Duodenal mucosa (tissue), 2 donors: Measurements from ENCODE around the gene CTBP2.
"Not testable (repeated sequence)": the region's sequence is repeated elsewhere in the genome, so short reads cannot be mapped to it uniquely, and the experiment has no call there.

Experiments
- H3K27ac ChIP-seq: one replicate; pipeline ENCODE4 v1.7.0; 2013; ENCODE audit warnings: low read depth, low read length
- H3K27me3 ChIP-seq, 2 donors: one replicate each; pipeline ENCODE4 v1.7.0; 2013; ENCODE audit warnings: low read length in 2 of 2, control low read depth in 1 of 2; ENCODE audit not compliant: insufficient read depth in 2 of 2, control insufficient read depth in 1 of 2
- H3K36me3 ChIP-seq, 2 donors: one replicate each; pipeline ENCODE4 v1.7.0; 2013; ENCODE audit warnings: low read length in 2 of 2, control low read depth in 1 of 2; ENCODE audit not compliant: insufficient read depth in 2 of 2, control insufficient read depth in 1 of 2
- H3K4me1 ChIP-seq, 2 donors: one replicate each; pipeline ENCODE4 v1.7.0; 2013; ENCODE audit warnings: low read length in 2 of 2, control low read depth in 1 of 2; ENCODE audit not compliant: insufficient read depth in 2 of 2, control insufficient read depth in 1 of 2
- H3K4me3 ChIP-seq, 2 donors: one replicate each; pipeline ENCODE4 v1.7.0; 2013; ENCODE audit warnings: low read length in 2 of 2, low read depth in 1 of 2
- H3K9ac ChIP-seq, 2 donors: one replicate each; pipeline ENCODE4 v1.7.0; 2013; ENCODE audit warnings: low read length in 2 of 2, low read depth in 1 of 2
- H3K9me3 ChIP-seq, 2 donors: one replicate each; pipeline ENCODE4 v1.7.0; 2013; ENCODE audit warnings: low read length in 2 of 2, control low read depth in 1 of 2; ENCODE audit not compliant: control insufficient read depth in 1 of 2

The CTBP2 gene

DNA sequence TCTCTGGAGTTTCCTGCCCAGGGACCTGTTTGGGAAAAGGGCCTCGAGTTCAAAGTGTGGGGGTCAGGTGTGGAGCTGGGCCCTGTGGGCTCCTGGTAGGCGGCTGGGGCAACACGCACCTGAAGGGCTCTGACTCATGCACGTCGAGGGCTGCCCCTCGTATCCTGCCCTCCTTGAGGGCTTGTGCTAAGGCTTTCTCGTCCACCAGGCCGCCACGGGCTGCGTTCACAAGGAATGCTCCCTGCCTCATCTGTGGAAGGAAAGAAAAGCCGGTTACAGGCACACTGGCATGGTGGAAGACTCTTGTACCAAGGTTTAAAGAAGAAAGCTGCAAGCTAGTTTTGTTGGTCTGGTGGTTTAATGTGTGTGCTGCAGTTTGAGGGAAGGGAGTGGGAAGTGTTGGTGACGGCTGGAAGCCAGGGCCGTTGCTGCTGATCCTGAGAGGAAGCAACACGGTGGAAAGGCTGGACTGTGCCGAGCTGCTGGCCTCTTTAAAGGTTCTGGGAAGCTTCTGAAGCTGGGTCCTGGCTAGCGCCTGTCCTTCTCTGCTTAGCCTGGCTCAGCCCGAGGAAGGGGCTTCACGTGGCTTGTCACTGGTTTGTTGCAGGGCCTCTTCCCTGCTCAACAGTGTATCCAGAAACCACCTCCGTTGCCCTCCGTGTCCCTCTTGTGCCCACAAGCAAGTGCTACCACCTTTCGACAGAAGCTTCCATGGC lies 166.5 kb downstream of the CTBP2 start:
- no peak overlapping the region for H3K27ac ChIP-seq
- peaks cover 32 to 88% of the 10 kb centered on the region in 2 donors for H3K36me3 ChIP-seq
- no peaks in the 10 kb centered on the region for H3K9me3 ChIP-seq
- no peaks in the 10 kb centered on the region for H3K27me3 ChIP-seq
- H3K9ac ChIP-seq = no peak overlapping the region
- no peak overlapping the region for H3K4me3 ChIP-seq
- H3K4me1 ChIP-seq = no peaks in the 10 kb centered on the region

GRCh38 chr10:124993345-124993708 lies 167.0 kb downstream of the CTBP2 start:
- no peak overlapping the region for H3K4me3 ChIP-seq
- no peaks in the 10 kb centered on the region for H3K9me3 ChIP-seq
- no peak overlapping the region for H3K9ac ChIP-seq
- no peaks in the 10 kb centered on the region for H3K4me1 ChIP-seq
- no peaks in the 10 kb centered on the region for H3K27me3 ChIP-seq
- H3K27ac ChIP-seq = no peak overlapping the region
- H3K36me3 ChIP-seq = peaks cover 32 to 82% of the 10 kb centered on the region in 2 donors

DNA sequence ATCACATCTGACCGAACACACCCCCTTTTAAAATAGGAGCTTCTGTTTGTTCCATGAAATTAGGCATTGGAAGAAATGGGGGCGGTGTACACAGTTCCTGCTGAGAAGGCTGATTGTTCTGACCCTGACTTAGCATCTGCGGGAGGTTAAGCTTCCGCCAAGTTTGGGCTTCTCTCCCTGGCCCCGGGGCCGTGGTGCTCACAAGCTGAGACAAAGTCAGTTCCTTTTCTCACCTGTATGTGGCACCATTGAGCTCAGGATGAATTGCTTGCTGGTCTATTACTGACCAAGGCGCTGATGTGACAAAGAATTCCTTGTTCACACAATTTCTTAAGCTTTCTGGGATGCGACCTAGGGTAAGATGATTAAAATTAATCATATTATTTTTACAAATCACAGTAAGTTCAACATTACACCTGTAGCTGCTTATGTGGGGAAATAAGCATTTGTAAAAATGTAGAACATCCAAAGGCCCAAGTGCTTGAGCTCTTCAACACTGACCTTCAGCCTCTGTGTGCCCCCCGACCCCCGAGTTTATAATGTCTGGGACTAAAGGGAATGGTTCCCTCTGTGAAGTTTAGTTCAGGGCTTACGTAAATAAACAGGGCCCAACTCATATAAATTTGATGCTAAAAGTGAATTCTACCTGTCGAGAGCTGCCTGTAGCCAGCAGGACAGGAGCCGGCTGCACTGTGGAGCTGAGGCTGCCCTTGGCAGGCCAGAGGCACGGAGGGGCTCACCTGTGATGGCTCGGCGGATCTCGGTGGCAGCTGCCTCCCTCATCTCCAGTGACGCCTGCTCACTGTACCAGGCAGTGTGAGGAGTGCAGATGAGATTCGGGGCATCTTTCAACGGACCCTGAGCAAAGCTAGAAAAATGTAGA lies 167.7 kb downstream of the CTBP2 start:
- Histone ChIP-seq H3K27me3 (no peaks in the 10 kb centered on the region), H3K4me3 (no peak overlapping the region), H3K27ac (no peak overlapping the region), H3K9me3 (no peaks in the 10 kb centered on the region), H3K4me1 (no peaks in the 10 kb centered on the region), H3K9ac (no peak overlapping the region), H3K36me3 (peaks cover 30 to 80% of the 10 kb centered on the region in 2 donors)

DNA sequence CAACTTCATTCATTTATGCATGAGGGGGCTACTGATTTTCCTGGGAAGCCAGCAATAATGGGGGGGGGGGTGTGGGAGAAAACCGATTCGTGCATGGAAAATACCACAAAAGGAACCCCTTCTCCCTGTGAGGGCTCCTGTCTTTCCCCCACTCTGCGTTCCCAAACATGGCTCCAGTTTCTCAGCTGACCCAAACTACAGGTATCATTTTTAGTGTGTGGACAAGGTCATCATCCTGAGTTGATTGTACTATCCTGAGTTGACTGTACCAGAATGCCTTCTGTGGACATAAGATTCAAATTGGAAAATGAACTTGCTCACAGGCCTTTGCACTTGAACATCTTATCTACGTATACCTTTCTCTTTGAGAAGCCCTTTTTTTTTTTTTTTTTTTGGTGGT lies 168.5 kb downstream of the CTBP2 start:
- no peaks in the 10 kb centered on the region for H3K9me3 ChIP-seq
- H3K36me3 ChIP-seq = peaks cover 22 to 79% of the 10 kb centered on the region in 2 donors
- no peaks in the 10 kb centered on the region for H3K4me1 ChIP-seq
- no peak overlapping the region for H3K4me3 ChIP-seq
- H3K27ac ChIP-seq = no peak overlapping the region
- H3K27me3 ChIP-seq = no peaks in the 10 kb centered on the region
- no peak overlapping the region for H3K9ac ChIP-seq

DNA sequence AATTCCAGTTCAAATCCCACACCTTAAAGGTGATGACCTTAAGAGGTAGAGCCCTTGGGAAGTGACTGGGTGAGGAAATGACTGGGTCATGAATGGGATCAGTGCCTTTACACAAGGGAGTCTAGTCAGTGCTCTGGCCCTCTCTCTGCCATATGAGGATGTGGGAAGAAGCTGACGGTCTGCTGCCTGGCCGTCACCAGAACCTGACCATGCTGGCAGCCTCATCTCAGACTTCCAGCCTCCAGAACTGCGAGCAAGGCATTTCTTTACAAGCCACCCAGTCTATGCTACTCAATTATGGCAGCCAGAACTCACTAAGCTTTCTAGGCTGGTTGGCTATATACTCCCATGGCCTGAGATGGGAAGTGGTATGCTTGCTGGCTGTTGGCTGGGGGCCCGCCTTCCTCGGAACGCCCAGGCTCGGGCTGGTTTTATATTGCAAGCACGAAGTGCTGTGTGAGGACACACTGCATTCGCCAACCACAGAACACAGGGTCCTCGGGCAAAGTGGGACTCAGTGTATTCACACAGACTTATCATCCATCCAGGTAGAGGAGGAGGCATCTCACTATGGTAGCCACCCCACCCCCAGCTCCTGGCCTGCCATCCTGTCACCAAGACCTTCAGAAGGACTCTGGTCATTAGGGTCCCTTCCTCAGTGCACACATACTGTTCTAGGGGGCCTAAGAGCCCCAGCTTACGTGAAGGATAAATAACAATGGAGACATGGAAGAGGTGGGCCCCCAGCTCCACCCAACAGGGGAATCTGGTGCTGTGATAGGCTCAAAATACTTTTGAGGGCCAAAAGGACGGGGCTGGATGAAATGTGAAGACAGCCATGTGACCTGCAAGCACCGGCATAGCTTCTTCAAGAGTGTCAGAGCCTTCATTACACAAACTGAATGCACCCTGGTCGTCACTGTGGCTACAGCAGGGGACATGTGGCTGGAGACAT lies 169.4 kb downstream of the CTBP2 start:
- no peak overlapping the region for H3K27ac ChIP-seq
- H3K9ac ChIP-seq = no peak overlapping the region
- H3K27me3 ChIP-seq = no peaks in the 10 kb centered on the region
- H3K36me3 ChIP-seq = peaks cover 24 to 79% of the 10 kb centered on the region in 2 donors
- H3K9me3 ChIP-seq = no peaks in the 10 kb centered on the region
- H3K4me3 ChIP-seq = no peak overlapping the region
- H3K4me1 ChIP-seq = no peaks in the 10 kb centered on the region

DNA sequence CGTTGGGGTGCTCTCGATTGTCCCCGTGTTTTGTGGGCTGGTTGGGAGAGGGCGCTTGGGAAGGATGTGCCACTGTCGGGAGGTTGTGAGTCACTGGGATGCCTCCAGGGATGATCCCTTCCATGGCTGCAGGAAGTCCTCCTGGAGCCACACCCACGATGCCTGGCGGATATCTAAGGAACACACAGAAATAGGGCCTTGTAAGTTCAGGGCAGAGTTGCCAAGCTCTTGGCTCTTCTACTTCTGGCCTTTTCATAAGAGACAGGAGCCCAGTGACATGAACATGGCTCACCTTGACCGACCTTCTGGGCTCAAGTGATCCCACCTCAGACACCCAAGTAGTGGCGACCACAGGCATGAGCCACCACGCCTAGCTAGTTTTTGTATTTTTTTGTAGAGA lies 170.8 kb downstream of the CTBP2 start:
- Histone ChIP-seq H3K36me3 (peaks cover 29 to 81% of the 10 kb centered on the region in 2 donors), H3K4me1 (no peaks in the 10 kb centered on the region), H3K4me3 (no peak overlapping the region), H3K27me3 (no peaks in the 10 kb centered on the region), H3K9ac (no peak overlapping the region), H3K9me3 (no peaks in the 10 kb centered on the region), H3K27ac (no peak overlapping the region)

DNA sequence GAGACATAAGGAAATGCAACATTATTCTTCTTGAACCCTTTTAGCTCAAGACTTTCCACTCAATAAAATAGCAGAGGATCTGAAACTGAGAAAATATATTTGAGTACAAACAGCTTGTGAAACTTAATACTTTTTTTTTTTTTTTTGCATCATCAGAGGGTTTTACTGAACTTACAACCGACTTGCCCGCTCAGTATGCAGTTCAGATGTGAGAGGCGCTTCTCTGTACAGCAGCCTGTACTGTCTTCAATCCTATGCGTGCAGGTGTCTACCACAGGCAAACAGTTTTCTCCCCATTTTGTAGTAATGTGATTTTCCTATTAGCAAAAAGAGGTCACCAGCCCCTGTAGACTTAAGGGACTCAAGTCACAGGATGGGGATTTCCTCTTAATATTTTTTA lies 171.6 kb downstream of the CTBP2 start:
- not testable (repeated sequence) for H3K27me3 ChIP-seq, H3K4me1 ChIP-seq, H3K9ac ChIP-seq, H3K4me3 ChIP-seq, H3K27ac ChIP-seq, H3K9me3 ChIP-seq
- peaks cover 33 to 81% of the 10 kb centered on the region in 2 donors for H3K36me3 ChIP-seq

- Histone ChIP-seq H3K4me1 (no peaks in the 10 kb centered on the region), H3K27ac (no peak overlapping the region), H3K36me3 (peaks cover 35 to 80% of the 10 kb centered on the region in 2 donors), H3K27me3 (no peaks in the 10 kb centered on the region), H3K9me3 (no peaks in the 10 kb centered on the region), H3K9ac (no peak overlapping the region), H3K4me3 (no peak overlapping the region)
Measured at GRCh38 chr10:124987788-124988187, 172.6 kb downstream of the CTBP2 start.

- Histone ChIP-seq H3K27me3 (no peaks in the 10 kb centered on the region), H3K36me3 (peaks cover 32 to 67% of the 10 kb centered on the region in 2 donors), H3K4me3 (no peak overlapping the region), H3K27ac (no peak overlapping the region), H3K9me3 (no peaks in the 10 kb centered on the region), H3K9ac (no peak overlapping the region), H3K4me1 (no peaks in the 10 kb centered on the region)
Measured at GRCh38 chr10:124985162-124985561, 175.2 kb downstream of the CTBP2 start.
